ENCODE results near the gene ZHX3.

Gene ZHX3

GRCh38 chr20:41355192-41355591 lies 37.7 kb upstream of the ZHX3 start:
- DNase-seq: no peak

GRCh38 chr20:41353530-41353929 lies 36.0 kb upstream of the ZHX3 start:
- no peak for DNase-seq

GRCh38 chr20:41352666-41353065 lies 35.1 kb upstream of the ZHX3 start:
- DNase-seq: no peak

GRCh38 chr20:41352106-41352505 lies 34.6 kb upstream of the ZHX3 start:
- no peak for DNase-seq

- DNase-seq: no peak
Measured at GRCh38 chr20:41350408-41350962, 33.0 kb upstream of the ZHX3 start.

- DNase-seq: no peak
Measured at GRCh38 chr20:41349943-41350342, 32.4 kb upstream of the ZHX3 start.

GRCh38 chr20:41349266-41349665 lies 31.7 kb upstream of the ZHX3 start:
- no peak for DNase-seq

- DNase-seq: no peak
Measured at GRCh38 chr20:41348430-41349172, 31.1 kb upstream of the ZHX3 start.

- DNase-seq: no peak
Measured at GRCh38 chr20:41347523-41348429, 30.2 kb upstream of the ZHX3 start.

GRCh38 chr20:41345729-41346067 lies 28.2 kb upstream of the ZHX3 start:
- DNase-seq: no peak

- no peak for DNase-seq
Measured at GRCh38 chr20:41344938-41345728, 27.6 kb upstream of the ZHX3 start.

GRCh38 chr20:41344477-41344876 lies 26.9 kb upstream of the ZHX3 start:
- DNase-seq: no peak

GRCh38 chr20:41342474-41343464 lies 25.2 kb upstream of the ZHX3 start:
- DNase-seq: no peak

GRCh38 chr20:41340327-41341055 lies 23.0 kb upstream of the ZHX3 start, which contains the start of gene LPIN3:
Gene LPIN3 (plus strand): TSS chr20:41340821. CDS start chr20:41345804, 4,983 bp downstream.
- peak; percentile 78 to 82 for DNase-seq

GRCh38 chr20:41339957-41340326 lies 22.4 kb upstream of the ZHX3 start:
- DNase-seq: peak; percentile 92 to 93

- no peak for DNase-seq
Measured at GRCh38 chr20:41336711-41337492, 19.4 kb upstream of the ZHX3 start.

- DNase-seq: no peak
Measured at GRCh38 chr20:41335591-41335990, 18.1 kb upstream of the ZHX3 start.

- no peak for DNase-seq
Measured at GRCh38 chr20:41334443-41335421, 17.2 kb upstream of the ZHX3 start.

GRCh38 chr20:41334036-41334435 lies 16.5 kb upstream of the ZHX3 start:
- no peak for DNase-seq
